H9 (cell line): ENCODE data around the gene SPATA19. TPM values are rescaled to one million over a fixed set of nuclear protein-coding genes. Genes with fewer than 3 reads are reported as not detected.

Experiments
- DNase-seq: peaks from one replicate; pipeline ENCODE4 v3.0.0-alpha.2; 2017
- H2AFZ ChIP-seq: one replicate; pipeline ENCODE4 v1.6.1; 2013; ENCODE audit warnings: mild to moderate bottlenecking, low read length, control low read depth, moderate library complexity
- H2AK5ac ChIP-seq: 2 replicates; pipeline ENCODE4 v1.6.1; 2013; ENCODE audit warnings: low read length, control low read depth, mixed read lengths; ENCODE audit not compliant: insufficient read length
- H2BK120ac ChIP-seq: one replicate; pipeline ENCODE4 v1.6.1; 2013; ENCODE audit warnings: low read depth, mild to moderate bottlenecking, low read length, control low read depth, inconsistent platforms; ENCODE audit not compliant: poor library complexity, severe bottlenecking
- H2BK12ac ChIP-seq: 2 replicates; pipeline ENCODE4 v1.6.1; 2013; ENCODE audit warnings: low read length, control low read depth, mixed read lengths, low read depth; ENCODE audit not compliant: insufficient read length
- H2BK15ac ChIP-seq: 2 replicates; pipeline ENCODE4 v1.6.1; 2013; ENCODE audit warnings: low read depth, low read length, control low read depth
- H2BK20ac ChIP-seq: one replicate; pipeline ENCODE4 v1.6.1; 2013; ENCODE audit warnings: low read depth, mild to moderate bottlenecking, low read length, control low read depth, inconsistent platforms; ENCODE audit not compliant: poor library complexity, severe bottlenecking
- H2BK5ac ChIP-seq: 2 replicates; pipeline ENCODE4 v1.6.1; 2013; ENCODE audit warnings: low read length, control low read depth, mixed read lengths; ENCODE audit not compliant: insufficient read length
- H3K14ac ChIP-seq: 2 replicates; pipeline ENCODE4 v1.6.1; 2013; ENCODE audit warnings: low read length, control low read depth; ENCODE audit not compliant: insufficient read depth
- H3K18ac ChIP-seq: 2 replicates; pipeline ENCODE4 v1.6.1; 2013; ENCODE audit warnings: low read depth, mild to moderate bottlenecking, mixed read lengths, low read length, control low read depth; ENCODE audit not compliant: insufficient read length
- H3K23ac ChIP-seq: 2 replicates; pipeline ENCODE4 v1.6.1; 2013; ENCODE audit warnings: low read length, control low read depth, mixed read lengths, low read depth; ENCODE audit not compliant: insufficient read length
- H3K23me2 ChIP-seq: 2 replicates; pipeline ENCODE4 v1.6.1; 2013; ENCODE audit warnings: low read depth, mild to moderate bottlenecking, mixed read lengths, low read length, control low read depth; ENCODE audit not compliant: insufficient read length, poor library complexity, severe bottlenecking
- H3K27ac ChIP-seq: 2 replicates; pipeline ENCODE4 v1.5.1; 2013; ENCODE audit warnings: low read length, control low read depth, mixed read lengths, low read depth; ENCODE audit not compliant: insufficient read length
- H3K27me3 ChIP-seq: 2 replicates; pipeline ENCODE4 v1.6.1; 2013; ENCODE audit warnings: low read length, control low read depth, inconsistent platforms; ENCODE audit not compliant: insufficient read depth
- H3K4ac ChIP-seq: 2 replicates; pipeline ENCODE4 v1.6.1; 2013; ENCODE audit warnings: low read depth, mild to moderate bottlenecking, control low read depth, inconsistent platforms, low read length, moderate library complexity
- H3K4me1 ChIP-seq: 2 replicates; pipeline ENCODE4 v1.6.1; 2013; ENCODE audit warnings: low read length, control low read depth, inconsistent platforms; ENCODE audit not compliant: insufficient read depth
- H3K4me2 ChIP-seq: 2 replicates; pipeline ENCODE4 v1.6.1; 2013; ENCODE audit warnings: low read length, control low read depth, mixed read lengths; ENCODE audit not compliant: insufficient read length, insufficient read depth
- H3K56ac ChIP-seq: 2 replicates; pipeline ENCODE4 v1.6.1; 2013; ENCODE audit warnings: low read depth, mild to moderate bottlenecking, mixed read lengths, low read length, control low read depth; ENCODE audit not compliant: insufficient read length
- H3K79me1 ChIP-seq: 2 replicates; pipeline ENCODE4 v1.6.1; 2013; ENCODE audit warnings: low read depth, mild to moderate bottlenecking, moderate library complexity, low read length, control low read depth, inconsistent platforms; ENCODE audit not compliant: insufficient read depth, poor library complexity, severe bottlenecking
- H3K79me2 ChIP-seq: 2 replicates; pipeline ENCODE4 v1.6.1; 2013; ENCODE audit warnings: low read length, control low read depth, inconsistent platforms; ENCODE audit not compliant: insufficient read depth
- H3K9ac ChIP-seq: 2 replicates; pipeline ENCODE4 v1.6.1; 2013; ENCODE audit warnings: low read length, control low read depth, mixed read lengths; ENCODE audit not compliant: insufficient read length; ENCODE audit errors: extremely low read depth
- H3K9me3 ChIP-seq: one replicate; pipeline ENCODE4 v1.6.1; 2013; ENCODE audit warnings: low read depth, low read length, inconsistent platforms; ENCODE audit not compliant: control insufficient read depth
- H3T11ph ChIP-seq: one replicate; pipeline ENCODE4 v1.6.1; 2013; ENCODE audit warnings: mild to moderate bottlenecking, low read length, control low read depth, inconsistent platforms
- H4K20me1 ChIP-seq: one replicate; pipeline ENCODE4 v1.6.1; 2013; ENCODE audit not compliant: control insufficient read depth, insufficient read length, insufficient read depth
- H4K5ac ChIP-seq: 2 replicates; pipeline ENCODE4 v1.6.1; 2013; ENCODE audit warnings: low read depth, mild to moderate bottlenecking, mixed read lengths, low read length, control low read depth; ENCODE audit not compliant: insufficient read length
- H4K8ac ChIP-seq: replicated peaks from 2 replicates; pipeline ENCODE4 v1.6.1; 2013; ENCODE audit warnings: low read length, control low read depth, mixed read lengths, low read depth; ENCODE audit not compliant: insufficient read length
- H4K91ac ChIP-seq: 2 replicates; pipeline ENCODE4 v1.6.1; 2013; ENCODE audit warnings: low read depth, mild to moderate bottlenecking, moderate library complexity, mixed read lengths, low read length, control low read depth; ENCODE audit not compliant: insufficient read length
- H3K27ac Mint-ChIP-seq, 3 experiments: 2 replicates in 2 of 3; 3 replicates in 1 of 3; pipeline ENCODE4 v1.8.0; 2020 to 2021; ENCODE audit warnings: mixed read lengths in 3 of 3, mild to moderate bottlenecking in 1 of 3, moderate library complexity in 1 of 3
- H3K27me3 Mint-ChIP-seq: 2 replicates; pipeline ENCODE4 v1.8.0; 2021; ENCODE audit warnings: low read depth, mild to moderate bottlenecking, moderate library complexity, mixed read lengths
- H3K36me3 Mint-ChIP-seq, 3 experiments: 2 replicates in 2 of 3; 3 replicates in 1 of 3; pipeline ENCODE4 v1.8.0; 2020 to 2021; ENCODE audit warnings: low read depth in 3 of 3, mixed read lengths in 3 of 3; ENCODE audit not compliant: insufficient read depth in 1 of 3
- H3K4me1 Mint-ChIP-seq, 2 experiments: 2 replicates each; pipeline ENCODE4 v1.8.0; 2020; ENCODE audit warnings: mixed read lengths in 2 of 2
- H3K4me3 Mint-ChIP-seq, 2 experiments: 2 replicates in 1 of 2; 3 replicates in 1 of 2; pipeline ENCODE4 v1.8.0; 2020 to 2021; ENCODE audit warnings: mild to moderate bottlenecking in 2 of 2, mixed read lengths in 2 of 2, moderate library complexity in 1 of 2
- H3K9me3 Mint-ChIP-seq, 2 experiments: 2 replicates in 1 of 2; 3 replicates in 1 of 2; pipeline ENCODE4 v1.8.0; 2020; ENCODE audit warnings: mild to moderate bottlenecking in 2 of 2, mixed read lengths in 2 of 2, moderate library complexity in 1 of 2
- WGBS: extraction: QIAGEN DNeasy Blood & Tissue Kit; methylation state at CpG from one replicate; pipeline ENCODE4 v1.1.7; 2013; ENCODE audit warnings: missing lambda C conversion rate, low lambda C conversion rate, mixed read lengths; ENCODE audit not compliant: insufficient read length; ENCODE audit errors: extremely low coverage; 5-methylcytosine and 5-hydroxymethylcytosine counted together
- total RNA-seq: library from RNA; stranded (reverse); gene quantifications from 2 replicates; pipeline ENCODE4 v1.2.1, GENCODE V29; 2021
- TF ChIP-seq, protein P1 (sequence below): fragments of 200-600 bp; sonication (generic); conservative IDR thresholded peaks from 3 replicates; pipeline ENCODE4 v1.8.0; 2021; ENCODE audit warnings: antibody characterized with exemption, mild to moderate bottlenecking

Gene SPATA19
- total RNA-seq, 1 experiment from 2014 or later = not detected

DNA sequence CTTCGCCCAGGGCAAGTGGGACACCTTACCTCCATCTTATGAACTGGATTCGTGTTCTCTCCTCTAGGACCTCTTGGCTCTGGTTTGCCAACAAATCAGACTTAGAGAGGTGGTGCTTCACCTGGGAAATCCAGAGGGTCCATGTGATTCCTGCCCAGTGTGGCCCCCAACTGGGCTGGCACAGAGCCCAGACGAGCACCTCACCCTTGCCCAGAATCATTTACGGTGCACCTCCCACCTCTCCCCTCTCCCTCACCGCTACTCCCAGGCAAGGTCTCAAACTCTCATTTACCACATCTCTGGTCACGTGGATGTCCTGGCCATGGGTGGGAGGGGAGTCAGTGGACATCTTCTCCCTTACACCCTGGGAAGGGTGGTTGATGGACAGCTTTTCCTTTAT lies 1.1 kb downstream of the SPATA19 start:
- Histone ChIP-seq H3K4me1 (no peaks in the 10 kb centered on the region), H4K20me1 (peaks cover 2% of the 10 kb centered on the region), H3K27me3 (0 out of 2 replicates have a peak, but pooled peaks cover 2% of the 10 kb centered on the region), H4K5ac (no peak overlapping the region), H3T11ph (no peak overlapping the region), H2BK15ac (no peak overlapping the region), H3K79me1 (no peaks in the 10 kb centered on the region), H2BK12ac (no peak overlapping the region), H3K18ac (no peak overlapping the region), H3K23me2 (no peaks in the 10 kb centered on the region), H2AK5ac (no peak overlapping the region), H2BK20ac (no peak overlapping the region), H3K14ac (no peak overlapping the region), H3K4ac (no peak overlapping the region), H3K9me3 (no peaks in the 10 kb centered on the region), H2AFZ (no peak overlapping the region), H3K56ac (no peak overlapping the region), H3K79me2 (no peaks in the 10 kb centered on the region), H4K8ac (no peak overlapping the region), H3K23ac (no peak overlapping the region), H3K4me2 (no peak overlapping the region), H3K27ac (no peak overlapping the region), H2BK120ac (no peak overlapping the region), H2BK5ac (no peak overlapping the region), H4K91ac (no peak overlapping the region), H3K9ac (no peak overlapping the region)
- Mint-ChIP-seq H3K9me3 (peaks cover 3 to 6% of the 10 kb centered on the region in 2 experiments; a peak in 4 of 5 replicates), H3K4me1 (peaks cover 3 to 14% of the 10 kb centered on the region in 2 experiments; a peak in 3 of 4 replicates), H3K27ac (no peak overlapping the region), H3K4me3 (no peak overlapping the region), H3K27me3 (peaks cover 10% of the 10 kb centered on the region), H3K36me3 (peaks cover 0 to 7% (median 0%) of the 10 kb centered on the region in 3 experiments; a peak in 3 of 7 replicates)
- TF ChIP-seq, protein P1, sequence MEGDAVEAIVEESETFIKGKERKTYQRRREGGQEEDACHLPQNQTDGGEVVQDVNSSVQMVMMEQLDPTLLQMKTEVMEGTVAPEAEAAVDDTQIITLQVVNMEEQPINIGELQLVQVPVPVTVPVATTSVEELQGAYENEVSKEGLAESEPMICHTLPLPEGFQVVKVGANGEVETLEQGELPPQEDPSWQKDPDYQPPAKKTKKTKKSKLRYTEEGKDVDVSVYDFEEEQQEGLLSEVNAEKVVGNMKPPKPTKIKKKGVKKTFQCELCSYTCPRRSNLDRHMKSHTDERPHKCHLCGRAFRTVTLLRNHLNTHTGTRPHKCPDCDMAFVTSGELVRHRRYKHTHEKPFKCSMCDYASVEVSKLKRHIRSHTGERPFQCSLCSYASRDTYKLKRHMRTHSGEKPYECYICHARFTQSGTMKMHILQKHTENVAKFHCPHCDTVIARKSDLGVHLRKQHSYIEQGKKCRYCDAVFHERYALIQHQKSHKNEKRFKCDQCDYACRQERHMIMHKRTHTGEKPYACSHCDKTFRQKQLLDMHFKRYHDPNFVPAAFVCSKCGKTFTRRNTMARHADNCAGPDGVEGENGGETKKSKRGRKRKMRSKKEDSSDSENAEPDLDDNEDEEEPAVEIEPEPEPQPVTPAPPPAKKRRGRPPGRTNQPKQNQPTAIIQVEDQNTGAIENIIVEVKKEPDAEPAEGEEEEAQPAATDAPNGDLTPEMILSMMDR = no peak
- DNase-seq = no peak
- no CpG with 5 or more reads among the region's 6 CpGs for WGBS
